HG02852 (cell line): ENCODE measurements around the gene ZFP64.
"Not testable (repeated sequence)": the region's sequence is repeated elsewhere in the genome, so short reads cannot be mapped to it uniquely, and the experiment has no call there.

Experiments used
- ATAC-seq: cut with Tn5 transposase; IDR thresholded peaks from one replicate; pipeline ENCODE4 v1.9.1; 2021; ENCODE audit warnings: mild to moderate bottlenecking, moderate library complexity; ENCODE audit not compliant: unreplicated experiment

The ZFP64 gene

GRCh38 chr20:52207020-52207810 is 15.6 kb upstream of the ZFP64 start:
- ATAC-seq = no peak

GRCh38 chr20:52204136-52204535 is 12.6 kb upstream of the ZFP64 start:
- no peak for ATAC-seq

GRCh38 chr20:52201395-52201794 is 9.8 kb upstream of the ZFP64 start:
- ATAC-seq = no peak

GRCh38 chr20:52200870-52201269 is 9.3 kb upstream of the ZFP64 start:
- no peak for ATAC-seq

- no peak for ATAC-seq
Measured at GRCh38 chr20:52196845-52197244, 5.3 kb upstream of the ZFP64 start.

- no peak for ATAC-seq
Measured at GRCh38 chr20:52193886-52194545, 2.4 kb upstream of the ZFP64 start.

GRCh38 chr20:52193133-52193532 is 1.6 kb upstream of the ZFP64 start:
- ATAC-seq = no peak

- not testable (repeated sequence) for ATAC-seq
Measured at GRCh38 chr20:52192719-52193007, 1.1 kb upstream of the ZFP64 start.

GRCh38 chr20:52191916-52192718 is 538 bp upstream of the ZFP64 start:
- ATAC-seq = peak; percentile 39

- ATAC-seq = peak; percentile 32
Measured at GRCh38 chr20:52190437-52191131, 995 bp downstream of the ZFP64 start.

- no peak for ATAC-seq
Measured at GRCh38 chr20:52181766-52182165, 9.8 kb downstream of the ZFP64 start.

GRCh38 chr20:52180180-52180840 is 11.3 kb downstream of the ZFP64 start:
- no peak for ATAC-seq

GRCh38 chr20:52179331-52180179 is 12.0 kb downstream of the ZFP64 start:
- ATAC-seq = peak; percentile 87

GRCh38 chr20:52178691-52179090 is 12.9 kb downstream of the ZFP64 start:
- ATAC-seq = no peak

- no peak for ATAC-seq
Measured at GRCh38 chr20:52175840-52176239, 15.7 kb downstream of the ZFP64 start.

- peak; percentile 93 for ATAC-seq
Measured at GRCh38 chr20:52172392-52173047, 19.1 kb downstream of the ZFP64 start.

- ATAC-seq = no peak
Measured at GRCh38 chr20:52171025-52171424, 20.6 kb downstream of the ZFP64 start.

- ATAC-seq = no peak
Measured at GRCh38 chr20:52168116-52168515, 23.5 kb downstream of the ZFP64 start.

- ATAC-seq = no peak
Measured at GRCh38 chr20:52167232-52167840, 24.2 kb downstream of the ZFP64 start.
